Left lobe of liver (tissue), 2 donors: ENCODE results near the gene PTCD3. TPM values are rescaled to one million over a fixed set of nuclear protein-coding genes. Genes with fewer than 3 reads are reported as not detected.
A peak's percentile ranks its signal among the peaks of the same experiment; 100 is the strongest.

Experiments
- ATAC-seq: fragments of 200-7000 bp; cut with Tn5 transposase; one replicate; pipeline ENCODE4 v1.9.1; 2020; ENCODE audit warnings: mild to moderate bottlenecking, moderate library complexity
- DNase-seq: peaks from one replicate; pipeline ENCODE4 v3.0.0-alpha.2; 2020; ENCODE audit warnings: low spot score
- total RNA-seq: library from RNA; stranded (reverse); gene quantifications from one replicate; pipeline ENCODE4 v1.2.1, GENCODE V29; 2021
- donor health status: DM: no; HTN: no; CAD: no; lungs with moderate emphysema.
- donor health status: DM: no; HTN: yes; CAD: no.

The PTCD3 gene
- total RNA-seq, 1 donor from 2014 or later: 44.9 TPM

DNA sequence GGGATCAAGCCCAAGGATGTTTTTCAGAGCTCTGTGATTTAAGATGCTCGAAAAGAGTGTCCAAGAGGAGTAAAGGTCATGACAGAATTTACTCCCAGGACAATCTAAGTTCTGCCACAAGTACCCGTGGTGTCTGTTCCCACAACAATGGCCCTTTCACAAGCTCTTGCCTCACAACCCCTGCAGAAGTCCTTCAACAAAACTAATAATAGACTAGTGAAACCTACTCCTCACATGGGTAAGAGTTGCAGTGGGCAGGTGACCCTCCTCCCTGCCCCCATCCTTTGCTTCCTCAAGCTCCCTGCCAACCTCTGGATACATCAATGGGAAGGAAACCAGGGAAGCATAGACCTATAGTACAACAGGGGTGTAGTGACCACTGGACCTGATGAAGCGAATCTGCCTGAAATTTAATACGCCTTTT lies 34.9 kb downstream of the PTCD3 start:
- ATAC-seq: no peak
- no peak for DNase-seq

- DNase-seq: no peak
Observed at GRCh38 chr2:86142436-86143257, 36.6 kb downstream of the PTCD3 start.

GRCh38 chr2:86143307-86143706 lies 37.3 kb downstream of the PTCD3 start:
- ATAC-seq: peak; percentile 15
- no peak for DNase-seq

More at GRCh38 chr2:86142436-86143257, 36.6 kb downstream of the PTCD3 start:
- no peak for ATAC-seq

DNA sequence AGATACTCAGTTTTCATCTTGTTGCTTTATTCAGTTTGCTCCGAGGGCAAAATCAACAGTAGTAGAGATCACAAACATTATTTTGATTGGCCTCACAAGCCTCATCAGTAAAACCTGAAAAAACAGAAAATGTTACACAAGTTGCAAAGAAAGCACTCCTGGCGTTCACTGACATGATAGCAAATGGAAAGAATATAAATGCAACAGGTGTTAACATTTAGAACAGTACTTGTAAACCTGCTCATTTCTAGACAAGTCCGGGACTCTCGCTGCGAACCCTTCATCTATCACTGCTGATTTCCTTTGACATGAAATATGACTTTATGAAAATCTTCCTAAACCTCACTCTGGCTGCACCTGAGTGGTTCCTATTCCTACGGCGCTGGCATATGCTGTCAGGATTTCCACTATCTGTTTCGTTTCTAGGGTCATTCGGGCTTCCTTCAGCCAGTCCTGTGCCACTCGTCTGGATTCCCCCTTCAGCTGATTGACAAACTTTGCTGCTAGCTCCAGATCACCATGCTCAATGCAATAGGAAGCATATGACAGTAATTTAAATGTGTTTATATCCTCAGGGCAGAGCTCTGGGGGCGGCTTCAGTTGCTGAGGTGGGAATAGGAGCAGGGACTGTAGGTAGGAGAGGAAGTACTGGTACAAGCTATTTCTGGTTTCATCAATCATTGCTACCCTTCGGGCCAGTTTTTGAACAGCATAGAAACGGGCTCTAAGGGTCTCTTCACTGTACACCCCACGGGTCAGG lies 38.1 kb downstream of the PTCD3 start:
- ATAC-seq: no peak
- no peak for DNase-seq

DNA sequence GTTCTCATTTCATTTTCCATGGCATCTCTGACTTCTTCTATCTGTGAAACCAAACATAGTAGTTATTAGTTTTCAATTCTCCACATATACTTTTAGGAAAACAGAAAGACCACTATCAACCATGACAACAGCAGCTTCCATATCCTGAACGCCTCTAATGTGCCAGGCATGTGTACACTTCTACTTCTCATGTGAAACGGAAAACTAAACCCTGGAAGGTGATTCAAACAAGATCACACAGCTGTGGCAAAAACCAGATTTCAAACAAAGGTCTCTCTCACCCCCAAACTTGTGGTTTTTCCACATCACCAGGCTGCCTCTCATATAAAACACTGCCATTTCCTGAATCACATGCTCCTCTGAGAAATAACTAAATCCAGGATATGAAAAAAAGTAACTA lies 41.8 kb downstream of the PTCD3 start:
- ATAC-seq (no peak), DNase-seq (no peak)

DNA sequence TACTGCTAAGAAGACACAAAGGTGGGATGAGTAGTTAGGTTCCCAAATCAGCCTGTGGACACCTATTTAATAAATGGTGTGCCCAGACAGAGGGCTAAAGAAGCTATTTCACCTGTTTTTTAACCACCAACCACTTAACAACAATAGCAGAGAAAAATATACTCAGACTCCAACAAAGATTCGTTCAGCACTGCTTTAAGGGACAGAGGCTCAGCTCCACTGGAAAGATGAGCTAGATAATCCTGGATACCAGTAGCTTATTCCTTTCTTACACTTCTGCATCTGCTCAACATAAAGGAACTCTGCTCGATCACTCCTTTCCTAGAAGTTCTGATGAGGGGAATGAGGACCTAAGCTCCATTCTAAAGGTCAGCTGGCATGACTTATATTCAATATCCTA lies 44.5 kb downstream of the PTCD3 start:
- DNase-seq (no peak), ATAC-seq (no peak)

GRCh38 chr2:86157009-86157556 lies 51.0 kb downstream of the PTCD3 start:
- DNase-seq (no peak), ATAC-seq (no peak)

- no peak for ATAC-seq
- DNase-seq: no peak
Observed at GRCh38 chr2:86158286-86158685, 52.3 kb downstream of the PTCD3 start.

DNA sequence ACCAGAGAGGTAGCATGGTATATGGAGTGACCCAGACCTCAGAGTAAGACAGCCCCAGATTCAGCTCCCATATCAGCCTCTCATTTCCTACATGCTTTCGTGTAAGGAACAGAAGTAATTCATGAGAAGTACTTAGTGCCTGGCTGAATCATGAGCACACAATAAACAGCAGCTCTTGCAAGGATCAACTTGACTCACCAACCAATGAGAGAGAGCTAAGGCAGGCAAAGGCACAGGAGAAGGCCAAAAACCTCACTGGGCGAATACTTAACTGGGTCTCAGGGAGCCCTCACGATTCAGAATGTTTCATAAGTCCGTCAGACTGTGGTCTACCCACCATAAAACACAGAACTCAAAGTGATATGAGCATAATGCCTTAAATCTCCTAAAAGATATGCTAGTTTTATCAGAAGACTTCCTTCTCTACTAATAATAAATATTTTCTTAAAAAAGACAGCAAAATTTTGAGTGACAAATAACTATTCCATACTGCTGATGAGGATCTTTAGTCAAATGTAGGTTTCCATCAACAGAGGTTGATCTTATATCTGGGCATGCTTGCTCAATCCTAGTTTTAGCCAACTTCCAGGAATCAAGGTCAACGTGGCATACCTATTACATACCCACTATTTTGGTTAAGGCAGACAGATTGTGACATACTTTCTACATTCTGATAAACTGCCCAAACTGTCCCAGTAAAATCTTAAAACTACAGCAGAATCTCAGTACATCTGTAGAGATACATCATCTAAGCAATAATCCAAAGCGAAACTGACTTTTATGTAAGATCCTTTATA lies 54.3 kb downstream of the PTCD3 start:
- ATAC-seq (peak; percentile 36), DNase-seq (no peak)

DNA sequence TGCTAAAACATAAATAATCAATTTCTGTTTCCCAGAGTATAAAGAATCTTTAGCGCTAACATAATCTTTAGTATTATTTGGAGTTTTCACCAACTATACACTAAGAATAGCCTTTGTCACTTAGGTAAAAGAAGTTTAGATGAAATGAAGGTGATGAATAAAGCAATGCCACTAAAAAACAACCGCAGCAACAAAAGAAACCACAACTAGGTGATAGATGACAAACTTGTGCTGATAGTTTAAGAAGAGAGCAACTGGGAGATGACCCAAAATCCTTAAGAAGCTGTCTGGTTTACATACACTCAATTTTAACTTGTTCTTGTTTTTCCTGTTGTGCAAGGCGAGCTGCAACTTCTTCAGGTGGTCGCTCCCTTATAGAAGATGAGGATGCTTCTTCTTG lies 64.4 kb downstream of the PTCD3 start:
- no peak for DNase-seq
- ATAC-seq: no peak

DNA sequence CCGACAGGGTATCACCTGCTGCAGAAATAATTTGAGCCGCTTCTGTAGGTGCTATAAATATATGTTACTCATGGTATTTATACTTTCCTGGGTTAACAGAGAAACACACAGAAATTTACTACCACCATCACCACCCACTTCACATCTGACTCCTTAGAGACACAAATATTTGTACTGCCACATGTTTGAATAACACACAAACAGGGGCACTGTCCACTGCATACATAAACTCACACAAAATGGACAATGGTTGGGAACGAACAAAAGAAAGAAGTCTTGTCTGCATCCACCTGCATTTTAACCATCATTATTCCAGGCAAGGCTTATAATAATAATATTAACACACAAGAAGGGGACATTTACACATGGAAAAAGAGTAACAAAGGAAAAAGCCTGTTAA lies 65.3 kb downstream of the PTCD3 start:
- DNase-seq (no peak), ATAC-seq (no peak)

DNA sequence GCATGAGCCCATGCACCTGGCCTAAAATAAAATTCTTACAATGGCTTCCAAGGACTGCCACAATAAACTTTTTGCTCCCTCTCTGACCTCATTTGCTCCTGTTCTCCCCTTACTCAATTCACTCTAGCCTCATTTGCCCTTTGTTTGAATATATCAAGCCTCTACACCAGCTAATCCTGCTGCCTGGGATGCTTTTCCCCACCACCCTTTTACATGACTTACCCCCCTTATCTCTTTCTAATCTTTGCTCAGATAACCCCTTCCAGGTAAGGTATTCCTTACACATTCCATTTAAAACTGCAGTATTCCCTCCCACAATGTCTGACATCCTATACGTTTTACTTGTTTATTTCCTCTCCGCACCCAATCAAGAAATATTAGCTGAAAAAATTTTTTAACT lies 66.6 kb downstream of the PTCD3 start:
- ATAC-seq: no peak
- DNase-seq: no peak

DNA sequence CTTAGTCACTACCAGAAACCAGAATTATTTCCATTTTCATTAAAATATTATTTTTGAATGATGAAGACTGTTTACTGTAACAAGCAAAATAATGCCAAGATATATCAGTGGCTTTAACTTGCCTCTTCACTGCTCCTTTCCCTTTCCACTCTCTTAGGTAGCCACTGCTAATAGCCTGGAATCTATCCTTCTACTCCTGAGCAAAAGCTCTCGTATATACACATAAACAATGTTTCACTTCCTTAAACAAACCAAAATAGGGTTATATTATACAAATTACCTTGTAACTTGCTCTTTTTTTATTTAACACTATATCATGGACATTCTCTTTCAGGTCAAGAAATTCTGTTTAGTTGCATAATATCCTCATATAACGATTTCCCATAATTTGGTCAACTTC lies 68.4 kb downstream of the PTCD3 start:
- no peak for DNase-seq
- no peak for ATAC-seq

GRCh38 chr2:86175828-86176227 lies 69.8 kb downstream of the PTCD3 start:
- ATAC-seq: peak; percentile 37
- no peak for DNase-seq

- ATAC-seq: no peak
- DNase-seq: no peak
Observed at GRCh38 chr2:86176597-86176996, 70.6 kb downstream of the PTCD3 start.

DNA sequence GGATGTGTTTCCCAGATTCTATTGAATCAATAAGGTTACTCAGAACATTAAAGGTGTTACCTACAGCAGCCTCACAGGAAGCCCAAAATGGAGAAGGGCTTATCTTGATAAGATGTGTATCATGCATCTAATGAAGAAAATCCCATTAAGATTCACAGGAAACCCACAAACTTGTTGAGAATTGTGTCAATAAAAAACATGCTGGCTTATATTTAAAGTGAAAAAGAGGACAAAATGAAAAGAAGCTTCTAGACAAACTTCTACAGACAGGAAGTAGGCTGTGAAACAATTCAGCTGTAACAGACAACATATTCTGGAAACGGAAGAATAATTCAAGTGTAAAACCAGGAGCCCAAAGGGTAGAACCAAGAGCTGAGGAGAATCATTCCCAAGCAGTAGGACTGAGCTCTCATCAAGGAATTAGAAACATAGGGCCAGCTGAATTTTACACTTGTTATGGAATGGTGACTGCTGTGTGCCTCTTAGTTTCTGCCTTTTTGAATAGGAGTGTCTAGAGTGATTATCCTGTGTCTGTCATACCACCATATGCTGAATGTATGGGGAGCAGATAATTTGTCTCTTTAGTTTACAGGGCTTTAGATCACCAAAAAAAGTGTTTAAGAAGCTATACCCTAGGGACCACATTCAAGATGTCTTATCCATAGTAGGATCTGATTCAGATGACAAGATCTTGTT lies 79.6 kb downstream of the PTCD3 start:
- DNase-seq (no peak), ATAC-seq (peak; percentile 19)

DNA sequence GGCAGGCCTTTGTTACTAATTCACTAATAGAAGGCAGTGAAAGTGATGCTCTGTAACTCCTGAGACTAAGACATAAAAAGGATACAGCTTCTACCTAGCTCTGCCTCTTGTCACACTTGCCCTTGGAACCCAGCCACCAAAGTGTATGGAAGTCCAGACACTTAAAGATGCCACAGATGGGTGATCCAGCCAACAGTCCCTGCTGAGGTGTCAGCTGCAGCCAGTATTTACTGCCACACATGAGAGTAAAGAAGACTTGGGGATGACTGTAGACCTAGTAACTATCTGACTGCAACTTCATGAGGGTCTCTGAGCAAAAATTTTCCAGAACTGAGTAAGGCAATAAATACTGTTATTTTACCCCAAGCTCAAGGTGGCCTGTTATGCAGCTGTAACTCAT lies 80.4 kb downstream of the PTCD3 start:
- no peak for DNase-seq
- ATAC-seq: no peak

- ATAC-seq: no peak
- DNase-seq: no peak
Observed at GRCh38 chr2:86189782-86190416, 83.9 kb downstream of the PTCD3 start.
